Coronary artery (tissue), 2 donors: Measurements from ENCODE around the gene RYR1.

Experiments used
- DNase-seq: peaks from one replicate; pipeline ENCODE4 v3.0.0-alpha.2; 2017; ENCODE audit warnings: low spot score
- H3K27ac ChIP-seq, 2 donors: fragments of 200-600 bp; sonication (generic); one replicate each; pipeline ENCODE4 v1.5.1; 2016 to 2019
- H3K4me3 ChIP-seq: fragments of 200-600 bp; sonication (generic); 2 replicates; pipeline ENCODE4 v1.5.1; 2016; ENCODE audit warnings: mild to moderate bottlenecking, moderate library complexity
- CTCF ChIP-seq: fragments of 200-600 bp; sonication (generic); IDR thresholded peaks from one replicate; pipeline ENCODE4 v1.5.1; 2019; ENCODE audit warnings: antibody characterized with exemption

The RYR1 gene

DNA sequence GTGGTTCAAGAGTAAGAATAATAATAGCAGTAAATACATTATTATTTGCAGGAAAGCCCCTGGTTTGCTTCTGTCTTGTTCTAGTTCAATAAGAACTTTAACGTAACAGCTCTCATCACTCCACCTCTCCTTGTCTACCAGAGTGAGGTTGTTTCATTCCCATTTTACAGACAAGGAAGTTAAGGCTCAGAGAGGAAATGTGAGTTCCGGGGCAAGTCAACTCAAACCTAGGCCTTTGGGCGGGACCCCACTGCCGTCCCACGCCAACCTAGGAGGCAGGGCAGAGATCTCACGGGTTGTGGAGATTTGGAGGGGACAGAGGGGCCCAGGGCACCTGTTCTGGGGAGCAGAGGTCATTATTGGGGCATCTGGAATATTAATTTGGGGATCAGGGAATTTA lies 182.8 kb downstream of the RYR1 start:
- TF ChIP-seq CTCF = no peak
- H3K4me3 ChIP-seq = no peak overlapping the region
- H3K27ac ChIP-seq = no peak overlapping the region
- DNase-seq = no peak

- TF ChIP-seq CTCF = no peak
- no peak for DNase-seq
- Histone ChIP-seq H3K4me3 (peak overlapping the region; percentile 95), H3K27ac (no peak overlapping the region)
Measured at GRCh38 chr19:38617283-38617763, 183.8 kb downstream of the RYR1 start.

DNA sequence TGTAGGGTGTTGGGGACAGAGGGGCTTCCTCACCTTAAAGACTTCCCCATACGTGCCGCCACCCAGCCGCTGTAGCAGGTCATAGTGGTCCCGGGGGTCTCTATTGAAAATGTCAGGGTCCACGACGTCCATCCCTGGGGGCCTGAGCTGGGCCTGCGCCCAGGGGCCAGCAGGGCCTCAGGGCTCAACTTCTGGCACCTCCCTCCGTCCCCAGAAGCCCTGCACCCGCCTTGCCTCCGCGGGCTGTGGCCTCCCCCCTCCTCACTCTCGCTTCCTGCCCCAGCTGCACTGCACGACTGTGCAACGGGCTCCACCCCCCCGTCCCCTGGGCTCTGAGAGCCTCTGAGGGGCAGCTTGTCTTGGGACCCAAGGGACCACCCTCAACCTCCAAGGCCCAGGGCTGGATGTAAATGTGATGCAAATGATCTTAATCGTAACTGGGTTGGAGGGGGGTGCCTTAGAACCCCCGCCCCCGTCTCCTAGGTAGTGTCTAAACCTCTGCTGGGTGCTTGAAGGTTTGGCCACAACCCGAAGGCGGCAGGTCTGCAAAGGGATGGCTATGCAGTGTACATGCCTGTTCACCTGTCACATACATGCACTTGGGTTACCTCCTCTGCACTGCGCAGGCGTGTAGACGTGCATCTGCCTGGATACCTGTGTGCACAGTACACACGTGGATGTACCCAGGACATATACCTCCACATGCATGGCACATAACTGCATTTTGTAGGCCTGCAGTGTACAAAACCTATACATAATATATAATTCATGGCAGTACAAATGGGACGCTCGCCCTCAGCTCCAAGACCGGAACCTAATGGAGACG lies 184.5 kb downstream of the RYR1 start, which contains the start of gene MAP4K1:
Gene MAP4K1 (minus strand): TSS at position 190 of the 826 bp plus-strand sequence. CDS start 58 bp downstream, at position 132.
- Histone ChIP-seq H3K27ac (peak within 1 kb of the TSS; percentile 46 to 71), H3K4me3 (peak within 1 kb of the TSS; percentile 95)
- no peak for TF ChIP-seq CTCF
- no peak for DNase-seq

- Histone ChIP-seq H3K4me3 (peak within 1 kb of the TSS; percentile 95), H3K27ac (peak within 1 kb of the TSS; percentile 77 to 90)
- DNase-seq = peak; percentile 99
- no peak for TF ChIP-seq CTCF
Measured at GRCh38 chr19:38618590-38619360, 185.3 kb downstream of the RYR1 start, which contains the start of gene EIF3K. Gene EIF3K, plus strand, starts transcription at chr19:38619188. Its CDS starts 81 bp downstream, at chr19:38619269.

- Histone ChIP-seq H3K27ac (peak overlapping the region; percentile 77 to 90), H3K4me3 (peak overlapping the region; percentile 95)
- no peak for DNase-seq
- no peak for TF ChIP-seq CTCF
Measured at GRCh38 chr19:38619361-38620174, 186.1 kb downstream of the RYR1 start.

DNA sequence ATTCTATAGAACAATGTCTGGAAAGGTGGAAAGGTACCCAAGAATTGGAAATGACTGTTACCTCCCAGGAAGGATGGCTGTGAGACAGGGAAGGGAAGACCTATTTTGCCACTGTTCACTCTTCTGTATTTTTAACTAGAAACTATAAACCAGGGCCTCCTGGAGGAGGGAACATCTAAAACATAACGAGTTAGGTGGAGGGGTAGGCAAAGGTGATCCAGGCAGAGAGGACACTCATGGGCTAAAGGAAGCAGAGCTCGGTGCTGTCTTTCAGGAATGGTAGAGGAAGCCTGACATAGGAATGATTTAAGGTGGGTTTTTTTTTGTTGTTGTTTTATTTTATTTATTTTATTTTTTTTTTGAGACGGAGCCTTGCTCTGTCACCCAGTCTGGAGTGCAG lies 191.3 kb downstream of the RYR1 start:
- no peak overlapping the region for H3K4me3 ChIP-seq
- no peak overlapping the region for H3K27ac ChIP-seq
- DNase-seq = no peak
- no peak for TF ChIP-seq CTCF
